SKM-1 treated with dmso at 0.1 percent for 144 hours (cell line): ENCODE measurements around the gene EIF3K.

Source experiments
- DNase-seq: peaks from one replicate; lab custom pipeline; 2025; ENCODE audit not compliant: unreplicated experiment; lab: John Stamatoyannopoulos, UW

Gene EIF3K

DNA sequence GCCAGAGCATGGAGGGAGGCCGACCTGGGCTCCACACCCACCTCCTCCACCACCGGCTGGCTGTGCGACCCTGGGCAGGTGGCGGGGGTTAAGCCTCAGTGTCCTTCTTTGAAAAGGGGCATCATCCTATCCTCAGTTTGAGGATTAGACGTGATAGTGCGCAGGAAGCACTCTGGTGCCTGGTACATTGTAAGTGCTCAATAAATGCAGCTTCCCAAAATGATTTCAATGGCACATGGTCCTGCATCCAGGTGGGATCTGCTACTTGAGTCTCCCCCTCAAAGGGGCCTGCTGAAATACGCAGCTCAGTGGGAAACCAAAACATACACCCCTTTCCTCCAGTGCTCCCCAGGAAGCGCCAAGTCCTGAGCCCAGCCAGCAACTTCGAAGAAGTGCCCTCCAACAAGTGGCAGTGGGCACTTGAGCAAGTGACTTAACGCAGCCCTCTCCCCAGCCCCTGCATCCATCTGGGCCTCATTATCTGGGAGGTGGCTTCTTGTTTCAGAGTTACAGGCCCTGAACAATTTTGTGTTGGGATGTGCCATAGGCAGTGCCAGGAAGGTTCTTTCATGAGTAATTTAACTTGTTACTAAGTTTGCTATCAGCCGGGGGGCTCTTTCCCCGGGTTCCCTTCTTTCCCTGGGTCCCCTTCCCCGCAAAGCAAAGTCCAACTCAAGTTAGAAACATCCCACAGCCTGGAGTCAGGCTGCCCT is 46.4 kb downstream of the EIF3K start:
- DNase-seq, result no peak

GRCh38 chr19:38665950-38666662 is 47.1 kb downstream of the EIF3K start:
- no peak for DNase-seq

DNA sequence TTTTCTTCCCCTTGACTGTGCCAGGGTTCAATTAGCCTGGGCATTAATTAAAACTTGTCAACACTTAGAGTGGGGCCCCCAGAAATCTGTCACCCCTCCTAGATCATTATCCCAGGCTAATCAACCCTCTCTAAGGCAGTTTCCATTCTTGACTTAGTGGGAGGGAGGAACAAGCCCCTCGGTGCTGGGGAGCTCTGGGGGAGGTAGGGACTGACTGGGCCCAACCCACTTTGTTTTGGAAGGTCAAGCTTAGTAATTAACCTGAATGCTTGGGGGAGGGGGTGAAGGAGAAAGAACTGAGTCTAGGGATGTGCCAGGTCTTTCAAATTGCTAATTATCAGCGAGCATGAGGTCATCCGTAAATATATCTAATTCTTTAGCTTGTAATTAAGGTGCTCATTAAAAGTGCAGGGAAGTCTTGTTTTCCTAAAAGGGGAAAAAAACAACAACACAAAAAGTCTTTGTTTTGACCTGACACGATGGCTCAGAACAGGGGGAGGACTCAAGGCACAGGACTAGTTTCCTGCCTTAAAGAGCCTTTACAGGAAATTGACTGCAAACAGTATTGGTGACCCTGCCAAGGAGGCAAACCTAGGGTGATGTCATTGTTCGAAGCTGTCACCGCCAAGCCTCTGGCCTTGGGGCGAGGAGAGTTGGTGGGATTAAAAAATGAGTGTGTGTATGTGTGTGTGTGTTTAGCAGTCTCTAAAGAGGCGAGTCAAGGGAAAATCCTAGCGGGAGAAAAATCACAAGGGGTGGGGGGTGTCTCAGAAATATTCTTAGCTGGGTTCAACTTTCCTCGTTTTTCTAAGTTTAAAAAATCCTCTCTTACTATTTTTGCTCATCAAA is 47.9 kb downstream of the EIF3K start:
- no peak for DNase-seq

GRCh38 chr19:38667661-38668171 is 48.7 kb downstream of the EIF3K start:
- no peak for DNase-seq

DNA sequence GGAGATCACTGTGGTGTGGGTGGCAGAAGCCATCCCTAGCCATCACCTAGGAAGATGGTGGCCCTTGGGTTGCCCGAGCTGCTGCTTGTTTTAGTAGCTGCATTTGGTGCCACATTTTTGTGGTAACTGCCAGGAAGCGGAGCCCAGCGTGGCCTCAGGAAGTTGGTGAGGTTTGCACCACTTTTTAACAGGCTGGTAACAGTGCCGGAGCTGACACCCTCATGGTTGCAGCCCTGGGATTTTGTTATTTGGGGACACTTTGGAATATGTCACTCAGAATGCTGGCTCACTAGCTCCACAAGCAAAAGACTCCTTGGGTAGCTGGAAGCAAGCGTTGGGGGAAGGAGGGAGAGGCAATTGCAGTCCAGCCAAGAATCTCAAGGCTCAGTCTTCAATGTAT is 50.6 kb downstream of the EIF3K start:
- DNase-seq, result no peak

DNA sequence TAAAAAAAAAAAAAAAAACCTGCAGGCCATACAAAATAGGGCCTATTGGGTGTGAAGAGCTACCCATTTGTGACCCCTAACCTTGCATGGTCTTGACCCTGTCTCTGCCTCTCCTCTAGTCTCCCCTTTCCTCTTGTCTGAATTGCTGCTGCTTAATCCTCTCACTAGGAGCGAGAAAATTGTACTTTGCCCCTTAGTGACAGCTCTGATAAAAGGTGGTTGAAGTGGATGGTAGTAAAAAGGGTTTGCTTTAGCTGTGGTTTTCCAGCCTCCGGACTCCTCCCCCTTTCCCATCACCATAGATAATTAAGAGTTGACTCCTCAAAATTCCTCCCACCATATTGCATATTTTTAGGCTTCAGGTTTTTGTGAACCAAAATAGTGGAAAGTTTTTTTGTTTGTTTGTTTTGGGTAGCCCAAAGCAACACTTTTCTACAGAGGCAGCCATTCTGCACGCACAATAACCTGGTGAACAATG is 52.0 kb downstream of the EIF3K start:
- no peak for DNase-seq

- no peak for DNase-seq
Observed at GRCh38 chr19:38671654-38672053, 52.7 kb downstream of the EIF3K start.

- no peak for DNase-seq
Observed at GRCh38 chr19:38673030-38673429, 54.0 kb downstream of the EIF3K start.

DNA sequence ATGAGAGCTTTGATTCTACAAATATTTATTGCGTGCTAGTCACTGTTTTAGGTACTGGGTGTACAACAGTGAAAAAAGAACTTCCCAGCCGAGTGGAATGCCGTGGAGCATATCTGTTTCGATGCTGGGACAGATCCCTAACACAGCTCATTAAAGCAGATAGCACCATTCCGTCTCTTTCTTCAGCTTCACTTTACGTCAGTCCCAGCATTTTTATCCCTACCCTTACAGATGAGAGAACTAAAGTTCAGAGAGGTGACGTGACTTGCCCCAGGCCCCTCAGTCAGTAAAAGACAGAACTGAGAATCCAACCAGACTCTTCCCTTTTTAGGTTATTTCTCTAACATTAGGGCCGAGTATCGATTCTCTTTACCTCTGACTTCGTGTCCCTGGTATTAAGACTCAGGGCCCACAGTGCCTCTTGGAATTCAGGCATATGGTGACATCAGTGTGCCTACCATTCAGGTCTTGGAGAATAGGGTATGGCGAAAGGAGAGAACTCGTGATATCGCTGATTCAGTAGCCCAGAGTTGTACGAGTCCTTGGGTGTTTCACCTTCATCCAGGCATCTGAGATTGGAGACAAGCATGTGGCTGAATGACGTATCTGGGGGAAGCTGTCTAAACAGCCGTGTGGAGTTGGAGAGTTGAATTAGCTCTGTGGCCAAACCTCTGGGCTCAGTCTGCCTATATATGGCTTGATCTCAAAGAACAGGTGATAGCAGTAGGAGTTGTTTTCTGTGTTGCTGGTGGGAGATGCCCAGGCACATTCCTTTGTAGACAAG is 55.6 kb downstream of the EIF3K start:
- no peak for DNase-seq

- DNase-seq, result no peak
Observed at GRCh38 chr19:38675611-38676010, 56.6 kb downstream of the EIF3K start.

GRCh38 chr19:38676023-38676877 is 57.3 kb downstream of the EIF3K start:
- no peak for DNase-seq

GRCh38 chr19:38676878-38677646 is 58.1 kb downstream of the EIF3K start:
- DNase-seq, result no peak

DNA sequence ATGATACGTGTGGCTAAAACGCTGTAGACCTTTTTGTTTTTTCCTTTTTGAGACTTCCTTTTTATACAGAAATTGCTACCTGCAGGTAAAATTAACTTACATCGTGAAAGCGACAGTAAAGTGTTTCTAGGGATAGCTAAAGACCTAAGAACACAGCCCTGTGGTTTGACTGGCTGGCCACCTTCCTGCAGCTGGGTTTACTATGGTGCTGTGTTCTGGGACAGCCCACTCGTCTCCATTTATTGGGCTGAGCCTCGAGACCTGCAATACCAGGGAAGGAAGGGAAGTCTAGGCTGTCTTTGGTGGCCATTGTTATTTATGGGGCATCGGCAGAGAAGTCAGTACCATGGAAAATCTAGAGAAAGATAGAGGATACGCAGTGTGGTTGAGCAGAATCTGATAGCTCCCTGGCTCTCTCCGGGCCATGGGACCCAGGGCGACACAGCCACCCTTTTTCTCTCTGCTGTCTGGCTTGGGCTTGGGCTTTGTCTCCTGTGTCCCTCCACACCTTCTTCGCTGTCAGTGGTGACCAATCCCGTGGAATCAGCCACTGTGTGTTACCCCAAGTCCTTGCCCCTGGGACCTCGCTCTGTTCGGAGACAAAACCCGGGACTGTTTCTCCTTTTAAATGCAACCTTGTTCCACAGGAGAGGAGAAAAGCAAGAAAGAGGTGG is 59.4 kb downstream of the EIF3K start:
- no peak for DNase-seq

- DNase-seq, result no peak
Observed at GRCh38 chr19:38678891-38679494, 60.0 kb downstream of the EIF3K start.

DNA sequence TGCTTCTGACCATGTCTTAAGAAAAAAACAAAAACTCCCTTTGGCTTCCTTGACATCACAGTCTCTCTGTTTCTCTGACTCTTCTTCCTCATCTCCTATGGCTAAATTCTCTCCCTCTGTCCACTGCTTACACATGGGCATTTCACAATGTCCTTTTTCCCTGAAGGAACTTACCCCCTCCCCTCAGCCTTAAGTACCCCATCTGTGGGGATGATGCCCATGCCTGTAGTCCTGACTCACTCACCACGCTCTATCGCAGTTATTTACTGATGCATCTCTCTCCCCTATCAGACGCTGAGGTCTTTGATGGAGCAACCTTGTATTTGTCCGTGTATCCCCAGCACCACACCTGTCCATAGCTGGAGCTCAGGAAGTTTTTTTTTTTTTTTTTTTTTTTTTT is 60.9 kb downstream of the EIF3K start:
- DNase-seq, result no peak

- DNase-seq, result no peak
Observed at GRCh38 chr19:38682195-38682867, 63.3 kb downstream of the EIF3K start.

DNA sequence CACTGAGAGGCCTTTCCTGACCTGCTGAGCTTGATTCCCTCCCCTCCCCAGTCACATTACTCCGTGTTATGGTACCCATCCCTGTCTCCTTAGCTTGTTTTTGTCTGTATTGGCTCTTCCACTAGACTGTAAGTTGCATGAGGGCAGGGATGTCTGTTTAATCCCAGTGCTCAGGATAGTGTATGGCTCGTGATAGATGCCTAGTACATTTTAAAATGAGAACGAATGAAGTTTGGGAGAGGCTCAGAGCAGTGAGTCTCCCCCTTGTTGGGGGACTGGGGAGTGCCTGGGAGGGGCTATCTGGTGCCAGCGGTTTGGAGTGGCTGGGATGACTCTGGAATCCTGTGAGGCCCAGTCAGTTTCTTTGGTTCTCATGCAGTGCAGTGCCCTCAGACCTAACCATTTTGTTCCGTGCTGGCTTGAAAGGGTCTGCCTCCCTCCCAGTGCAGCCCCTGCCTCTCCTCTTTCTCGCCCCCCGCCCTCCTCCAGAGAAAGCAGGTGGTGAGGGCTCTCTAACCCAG is 63.9 kb downstream of the EIF3K start:
- no peak for DNase-seq
